Uterus (tissue), 2 donors: ENCODE results near the gene WDR17.

ENCODE experiments used
- POLR2A ChIP-seq, 2 donors: fragments of 450-650 bp; IDR thresholded peaks; one replicate each; pipeline ENCODE4 v1.6.1; 2016; ENCODE audit warnings: antibody characterized with exemption in 2 of 2, mild to moderate bottlenecking in 1 of 2, moderate library complexity in 1 of 2
- TF ChIP-seq, protein P1 (sequence below), 4 experiments: fragments of 200-600 bp in 2 of 4; fragments of 450-650 bp in 2 of 4; sonication (generic) in 2 of 4; IDR thresholded peaks; one replicate each; pipeline ENCODE4 v1.5.1; 2016 to 2019; ENCODE audit warnings: antibody characterized with exemption in 4 of 4, mild to moderate bottlenecking in 2 of 4, moderate library complexity in 1 of 4

DNA sequence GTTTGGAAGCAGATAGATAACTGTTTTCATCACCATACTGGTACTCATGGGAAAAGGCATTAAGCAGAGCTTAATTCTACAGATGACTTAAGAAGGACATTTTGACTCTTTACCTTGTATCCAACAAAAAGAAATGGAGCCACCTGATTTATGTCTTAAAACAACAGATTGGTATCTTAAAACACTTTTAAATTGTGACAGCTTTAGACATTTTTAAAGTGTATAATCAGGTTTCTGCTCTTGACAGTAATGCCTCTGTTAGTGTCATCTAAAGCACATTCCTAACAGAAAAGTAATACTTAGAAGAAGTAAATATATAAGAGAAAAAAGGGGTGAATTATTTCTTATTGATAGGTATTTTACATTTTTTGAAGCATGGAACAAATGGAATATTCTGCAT, 73.9 kb downstream of the WDR17 start:
- TF ChIP-seq, protein P1, sequence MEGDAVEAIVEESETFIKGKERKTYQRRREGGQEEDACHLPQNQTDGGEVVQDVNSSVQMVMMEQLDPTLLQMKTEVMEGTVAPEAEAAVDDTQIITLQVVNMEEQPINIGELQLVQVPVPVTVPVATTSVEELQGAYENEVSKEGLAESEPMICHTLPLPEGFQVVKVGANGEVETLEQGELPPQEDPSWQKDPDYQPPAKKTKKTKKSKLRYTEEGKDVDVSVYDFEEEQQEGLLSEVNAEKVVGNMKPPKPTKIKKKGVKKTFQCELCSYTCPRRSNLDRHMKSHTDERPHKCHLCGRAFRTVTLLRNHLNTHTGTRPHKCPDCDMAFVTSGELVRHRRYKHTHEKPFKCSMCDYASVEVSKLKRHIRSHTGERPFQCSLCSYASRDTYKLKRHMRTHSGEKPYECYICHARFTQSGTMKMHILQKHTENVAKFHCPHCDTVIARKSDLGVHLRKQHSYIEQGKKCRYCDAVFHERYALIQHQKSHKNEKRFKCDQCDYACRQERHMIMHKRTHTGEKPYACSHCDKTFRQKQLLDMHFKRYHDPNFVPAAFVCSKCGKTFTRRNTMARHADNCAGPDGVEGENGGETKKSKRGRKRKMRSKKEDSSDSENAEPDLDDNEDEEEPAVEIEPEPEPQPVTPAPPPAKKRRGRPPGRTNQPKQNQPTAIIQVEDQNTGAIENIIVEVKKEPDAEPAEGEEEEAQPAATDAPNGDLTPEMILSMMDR (IDR thresholded peaks at IDR 0.05): no peak
- no peak for TF ChIP-seq POLR2A (IDR thresholded peaks at IDR 0.05)
